Uterus (tissue), 4 donors: Measurements from ENCODE around the gene EMD. TPM values are rescaled to one million over a fixed set of nuclear protein-coding genes. Genes with fewer than 3 reads are reported as not detected.
"Not testable (repeated sequence)": the region's sequence is repeated elsewhere in the genome, so short reads cannot be mapped to it uniquely, and the experiment has no call there.

Source experiments
- DNase-seq, 2 donors: peaks; one replicate each; pipeline ENCODE4 v3.0.0-alpha.2; 2019 to 2020
- H3K27ac ChIP-seq, 2 donors: fragments of 200-600 bp; sonication (generic); 1 replicate in 1 of 2; 2 replicates in 1 of 2; pipeline ENCODE4 v1.5.1; 2016 to 2018
- H3K27me3 ChIP-seq, 2 donors: fragments of 200-600 bp; sonication (generic); one replicate each; pipeline ENCODE4 v1.5.1; 2018 to 2019; ENCODE audit warnings: control low read depth in 1 of 2
- H3K36me3 ChIP-seq, 2 donors: fragments of 200-600 bp; sonication (generic); one replicate each; pipeline ENCODE4 v1.5.1; 2019; ENCODE audit warnings: control low read depth in 1 of 2
- H3K4me1 ChIP-seq, 2 donors: fragments of 200-600 bp; sonication (generic); one replicate each; pipeline ENCODE4 v1.5.1; 2018 to 2019; ENCODE audit warnings: control low read depth in 1 of 2
- H3K4me3 ChIP-seq, 2 donors: fragments of 200-600 bp; sonication (generic); 1 replicate in 1 of 2; 2 replicates in 1 of 2; pipeline ENCODE4 v1.5.1; 2018 to 2019; ENCODE audit warnings: mild to moderate bottlenecking in 1 of 2
- H3K9me3 ChIP-seq, 2 donors: fragments of 200-600 bp; sonication (generic); one replicate each; pipeline ENCODE4 v1.5.1; 2019; ENCODE audit warnings: control low read depth in 1 of 2
- CTCF ChIP-seq, 4 experiments: fragments of 200-600 bp in 2 of 4; fragments of 450-650 bp in 2 of 4; sonication (generic) in 2 of 4; IDR thresholded peaks; one replicate each; pipeline ENCODE4 v1.5.1; 2016 to 2019; ENCODE audit warnings: antibody characterized with exemption in 4 of 4, mild to moderate bottlenecking in 2 of 4, moderate library complexity in 1 of 4
- POLR2A ChIP-seq, 2 donors: fragments of 450-650 bp; IDR thresholded peaks; one replicate each; pipeline ENCODE4 v1.6.1; 2016; ENCODE audit warnings: antibody characterized with exemption in 2 of 2, mild to moderate bottlenecking in 1 of 2, moderate library complexity in 1 of 2
- intact Hi-C: fragments of 100-400 bp; cut with DNase I; formaldehyde crosslinking; loops from one replicate; pipeline ENCODE4 v1.15.1; 2023; ENCODE audit warnings: low total_unique reads
- total RNA-seq, 4 donors: library from RNA; depleted of rRNA in 3 of 4; stranded (reverse); fragments of >200 nt in 3 of 4; gene quantifications; one replicate each; pipeline versions ENCODE4 v1.1.0 to v1.2.4, GENCODE V29; 2014 to 2023
- donor health status: DM: yes; HTN: yes; CAD: no.

The EMD gene
- total RNA-seq, 4 donors from 2014 or later = 13.6 to 118 (median 44.4) TPM

- intact Hi-C loops = no loop called here
- H3K4me1 ChIP-seq = no peaks in the 10 kb centered on the region
- H3K9me3 ChIP-seq = no peaks in the 10 kb centered on the region
- no peaks in the 10 kb centered on the region for H3K27me3 ChIP-seq
- no peak for TF ChIP-seq CTCF (IDR thresholded peaks at IDR 0.05)
- TF ChIP-seq POLR2A (IDR thresholded peaks at IDR 0.05) = peak; percentile 13 to 43
- H3K4me3 ChIP-seq = peak overlapping the region; percentile 54 to 71
- peak; percentile 80 to 83 for DNase-seq
- H3K36me3 ChIP-seq = no peaks in the 10 kb centered on the region
- H3K27ac ChIP-seq = peak overlapping the region; percentile 92 to 99
These were observed 18.1 kb downstream of the EMD start for GRCh38 chrX:154396973-154397887.

- peak; percentile 94 to 95 for DNase-seq
- no peaks in the 10 kb centered on the region for H3K27me3 ChIP-seq
- no peaks in the 10 kb centered on the region for H3K4me1 ChIP-seq
- peak within 1 kb of the TSS; percentile 59 to 71 for H3K4me3 ChIP-seq
- no peaks in the 10 kb centered on the region for H3K9me3 ChIP-seq
- peak within 1 kb of the TSS; percentile 92 to 99 for H3K27ac ChIP-seq
- intact Hi-C loops = no loop called here
- TF ChIP-seq CTCF (IDR thresholded peaks at IDR 0.05) = peak in 1 of 4 experiments; percentile 1
- TF ChIP-seq POLR2A (IDR thresholded peaks at IDR 0.05) = peak; percentile 71 to 90
- no peaks in the 10 kb centered on the region for H3K36me3 ChIP-seq
These were observed 19.0 kb downstream of the EMD start, which contains the start of gene RPL10 for GRCh38 chrX:154397888-154398667. RPL10 (plus strand) TSS chrX:154398377; CDS start chrX:154398520, 143 bp downstream.

GRCh38 chrX:154398668-154399526 lies 19.8 kb downstream of the EMD start:
- H3K4me1 ChIP-seq = no peaks in the 10 kb centered on the region
- H3K36me3 ChIP-seq = no peaks in the 10 kb centered on the region
- H3K27ac ChIP-seq = peak overlapping the region; percentile 92 to 99
- peak; percentile 84 to 86 for DNase-seq
- H3K9me3 ChIP-seq = no peaks in the 10 kb centered on the region
- no peaks in the 10 kb centered on the region for H3K27me3 ChIP-seq
- TF ChIP-seq CTCF (IDR thresholded peaks at IDR 0.05) (peak; percentile 66 to 82 (median 70)), POLR2A (IDR thresholded peaks at IDR 0.05) (no peak)
- H3K4me3 ChIP-seq = peak overlapping the region; percentile 59 to 71
- intact Hi-C loops = no loop called here

- TF ChIP-seq CTCF (IDR thresholded peaks at IDR 0.05) = no peak
- no peak for TF ChIP-seq POLR2A (IDR thresholded peaks at IDR 0.05)
- intact Hi-C loops = no loop called here
- no peak for DNase-seq
- H3K9me3 ChIP-seq = no peaks in the 10 kb centered on the region
- peak overlapping the region; percentile 59 to 71 for H3K4me3 ChIP-seq
- no peaks in the 10 kb centered on the region for H3K4me1 ChIP-seq
- no peaks in the 10 kb centered on the region for H3K36me3 ChIP-seq
- H3K27me3 ChIP-seq = no peaks in the 10 kb centered on the region
- H3K27ac ChIP-seq = peak overlapping the region; percentile 92 to 99
These were observed 20.7 kb downstream of the EMD start for GRCh38 chrX:154399527-154400368.

DNA sequence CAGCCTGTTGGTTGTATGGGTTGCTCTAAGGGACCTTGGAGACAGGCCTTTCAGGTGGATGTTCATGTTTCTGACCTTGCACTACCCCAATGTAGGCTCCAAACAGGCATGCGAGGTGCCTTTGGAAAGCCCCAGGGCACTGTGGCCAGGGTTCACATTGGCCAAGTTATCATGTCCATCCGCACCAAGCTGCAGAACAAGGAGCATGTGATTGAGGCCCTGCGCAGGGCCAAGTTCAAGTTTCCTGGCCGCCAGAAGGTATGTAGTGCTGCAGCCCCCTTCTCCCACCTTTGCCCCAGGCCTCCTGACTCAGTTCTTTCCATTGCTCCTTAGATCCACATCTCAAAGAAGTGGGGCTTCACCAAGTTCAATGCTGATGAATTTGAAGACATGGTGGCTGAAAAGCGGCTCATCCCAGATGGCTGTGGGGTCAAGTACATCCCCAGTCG lies 21.3 kb downstream of the EMD start:
- H3K4me3 ChIP-seq, H3K27me3 ChIP-seq, H3K36me3 ChIP-seq, H3K9me3 ChIP-seq, intact Hi-C loops, H3K4me1 ChIP-seq, DNase-seq: not testable (repeated sequence)
- H3K27ac ChIP-seq = peak overlapping the region in 1 of 2 donors; percentile 92
